Measurements from ENCODE around the gene ZNF761.
"Not testable (repeated sequence)": the region's sequence is repeated elsewhere in the genome, so short reads cannot be mapped to it uniquely, and the experiment has no call there.

DNA sequence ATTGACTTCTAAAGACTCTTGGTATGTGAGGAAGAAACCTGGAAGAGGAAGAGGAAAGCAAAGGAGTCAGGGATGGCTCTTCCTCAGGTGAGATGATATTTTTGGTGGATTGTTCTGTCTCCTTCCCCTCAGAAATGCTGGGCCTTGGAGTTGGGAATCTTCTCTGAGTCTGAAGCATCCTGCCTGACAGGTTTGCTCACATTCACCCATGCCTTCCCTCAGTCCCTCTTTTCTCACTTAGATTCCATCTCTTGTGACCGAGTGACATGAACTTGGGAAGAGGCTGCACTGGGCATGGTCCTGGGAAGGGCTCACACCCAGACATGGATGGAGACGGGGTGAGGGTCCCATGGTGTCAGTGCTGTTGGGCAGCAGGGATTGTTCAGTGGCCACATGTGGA is 52.0 kb downstream of the ZNF761 start:
- TF ChIP-seq, protein P1, sequence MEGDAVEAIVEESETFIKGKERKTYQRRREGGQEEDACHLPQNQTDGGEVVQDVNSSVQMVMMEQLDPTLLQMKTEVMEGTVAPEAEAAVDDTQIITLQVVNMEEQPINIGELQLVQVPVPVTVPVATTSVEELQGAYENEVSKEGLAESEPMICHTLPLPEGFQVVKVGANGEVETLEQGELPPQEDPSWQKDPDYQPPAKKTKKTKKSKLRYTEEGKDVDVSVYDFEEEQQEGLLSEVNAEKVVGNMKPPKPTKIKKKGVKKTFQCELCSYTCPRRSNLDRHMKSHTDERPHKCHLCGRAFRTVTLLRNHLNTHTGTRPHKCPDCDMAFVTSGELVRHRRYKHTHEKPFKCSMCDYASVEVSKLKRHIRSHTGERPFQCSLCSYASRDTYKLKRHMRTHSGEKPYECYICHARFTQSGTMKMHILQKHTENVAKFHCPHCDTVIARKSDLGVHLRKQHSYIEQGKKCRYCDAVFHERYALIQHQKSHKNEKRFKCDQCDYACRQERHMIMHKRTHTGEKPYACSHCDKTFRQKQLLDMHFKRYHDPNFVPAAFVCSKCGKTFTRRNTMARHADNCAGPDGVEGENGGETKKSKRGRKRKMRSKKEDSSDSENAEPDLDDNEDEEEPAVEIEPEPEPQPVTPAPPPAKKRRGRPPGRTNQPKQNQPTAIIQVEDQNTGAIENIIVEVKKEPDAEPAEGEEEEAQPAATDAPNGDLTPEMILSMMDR (IDR thresholded peaks at IDR 0.05; ENCODE audit: low read length): not testable (repeated sequence)
- not testable (repeated sequence) for TF ChIP-seq EZH2 (optimal IDR thresholded peaks at IDR 0.05; ENCODE audit: low read depth, low read length)
